Breast epithelium (tissue), 3 donors: ENCODE measurements around the gene ATRN.

Source experiments
- CTCF ChIP-seq, 3 donors: fragments of 450-650 bp; IDR thresholded peaks; one replicate each; pipeline ENCODE4 v1.5.1; 2016 to 2017; ENCODE audit warnings: antibody characterized with exemption in 3 of 3, mild to moderate bottlenecking in 3 of 3, moderate library complexity in 3 of 3
- POLR2A ChIP-seq: fragments of 450-650 bp; IDR thresholded peaks from one replicate; pipeline ENCODE4 v1.6.1; 2016; ENCODE audit warnings: antibody characterized with exemption, mild to moderate bottlenecking, moderate library complexity

- no peak for TF ChIP-seq CTCF (IDR thresholded peaks at IDR 0.05)
- no peak for TF ChIP-seq POLR2A
Observed at GRCh38 chr20:3677733-3678132, 206.9 kb downstream of the ATRN start.
